Measurements from ENCODE around the gene MAML2.

MAML2 gene

DNA sequence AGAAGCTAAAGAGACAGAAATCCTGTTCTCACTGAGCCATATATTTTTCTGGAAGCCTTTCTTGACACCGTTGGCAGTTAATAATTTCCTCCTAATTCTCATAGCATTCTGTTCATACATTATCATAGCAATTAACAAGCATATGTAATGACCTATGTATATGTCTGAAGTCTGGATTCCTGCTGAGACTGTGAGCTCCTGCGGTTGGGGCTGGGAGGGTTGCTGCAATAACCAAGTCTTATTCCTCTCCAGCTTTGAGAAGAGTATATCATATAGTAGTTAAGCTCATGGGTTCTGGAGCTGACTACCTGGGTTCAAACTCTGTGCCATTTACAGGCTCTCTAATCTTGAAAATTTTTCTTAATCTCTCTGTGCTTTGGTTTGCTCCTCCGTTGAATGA is 175.2 kb downstream of the MAML2 start:
- no peak overlapping the region for H3K4me3 ChIP-seq (ENCODE audit: low read depth, low read length)
- TF ChIP-seq, protein P1, sequence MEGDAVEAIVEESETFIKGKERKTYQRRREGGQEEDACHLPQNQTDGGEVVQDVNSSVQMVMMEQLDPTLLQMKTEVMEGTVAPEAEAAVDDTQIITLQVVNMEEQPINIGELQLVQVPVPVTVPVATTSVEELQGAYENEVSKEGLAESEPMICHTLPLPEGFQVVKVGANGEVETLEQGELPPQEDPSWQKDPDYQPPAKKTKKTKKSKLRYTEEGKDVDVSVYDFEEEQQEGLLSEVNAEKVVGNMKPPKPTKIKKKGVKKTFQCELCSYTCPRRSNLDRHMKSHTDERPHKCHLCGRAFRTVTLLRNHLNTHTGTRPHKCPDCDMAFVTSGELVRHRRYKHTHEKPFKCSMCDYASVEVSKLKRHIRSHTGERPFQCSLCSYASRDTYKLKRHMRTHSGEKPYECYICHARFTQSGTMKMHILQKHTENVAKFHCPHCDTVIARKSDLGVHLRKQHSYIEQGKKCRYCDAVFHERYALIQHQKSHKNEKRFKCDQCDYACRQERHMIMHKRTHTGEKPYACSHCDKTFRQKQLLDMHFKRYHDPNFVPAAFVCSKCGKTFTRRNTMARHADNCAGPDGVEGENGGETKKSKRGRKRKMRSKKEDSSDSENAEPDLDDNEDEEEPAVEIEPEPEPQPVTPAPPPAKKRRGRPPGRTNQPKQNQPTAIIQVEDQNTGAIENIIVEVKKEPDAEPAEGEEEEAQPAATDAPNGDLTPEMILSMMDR (IDR thresholded peaks at IDR 0.05; ENCODE audit: low read depth, low read length) = no peak

DNA sequence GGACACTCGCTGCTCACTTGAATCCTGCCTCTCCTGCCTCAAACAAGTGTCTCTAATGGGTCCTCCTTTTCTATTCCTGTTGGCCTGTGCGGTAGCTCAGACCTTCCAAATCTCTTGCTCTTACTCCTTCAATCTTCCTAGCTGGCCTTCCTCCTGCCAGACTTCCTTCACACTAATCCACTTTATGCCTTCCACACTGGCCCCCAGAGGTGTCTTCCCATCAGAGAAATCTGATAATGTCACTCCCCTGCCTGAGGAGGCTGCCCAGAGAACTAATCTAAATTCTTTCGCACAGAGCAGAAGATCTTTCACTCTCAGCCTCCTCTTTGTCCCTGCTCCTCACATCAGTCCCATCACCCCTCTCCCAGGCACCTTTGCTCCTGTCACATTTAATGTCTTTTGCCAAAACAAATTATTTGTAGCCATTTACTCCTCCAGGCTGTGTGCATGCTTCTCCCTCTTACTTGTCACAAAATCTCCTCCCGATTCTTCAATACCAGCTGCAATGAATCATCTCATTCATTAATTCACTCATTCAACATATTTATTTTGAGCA is 175.7 kb downstream of the MAML2 start:
- H3K4me3 ChIP-seq (ENCODE audit: low read depth, low read length) = no peak overlapping the region
- TF ChIP-seq, protein P1 (IDR thresholded peaks at IDR 0.05; ENCODE audit: low read depth, low read length) = no peak

DNA sequence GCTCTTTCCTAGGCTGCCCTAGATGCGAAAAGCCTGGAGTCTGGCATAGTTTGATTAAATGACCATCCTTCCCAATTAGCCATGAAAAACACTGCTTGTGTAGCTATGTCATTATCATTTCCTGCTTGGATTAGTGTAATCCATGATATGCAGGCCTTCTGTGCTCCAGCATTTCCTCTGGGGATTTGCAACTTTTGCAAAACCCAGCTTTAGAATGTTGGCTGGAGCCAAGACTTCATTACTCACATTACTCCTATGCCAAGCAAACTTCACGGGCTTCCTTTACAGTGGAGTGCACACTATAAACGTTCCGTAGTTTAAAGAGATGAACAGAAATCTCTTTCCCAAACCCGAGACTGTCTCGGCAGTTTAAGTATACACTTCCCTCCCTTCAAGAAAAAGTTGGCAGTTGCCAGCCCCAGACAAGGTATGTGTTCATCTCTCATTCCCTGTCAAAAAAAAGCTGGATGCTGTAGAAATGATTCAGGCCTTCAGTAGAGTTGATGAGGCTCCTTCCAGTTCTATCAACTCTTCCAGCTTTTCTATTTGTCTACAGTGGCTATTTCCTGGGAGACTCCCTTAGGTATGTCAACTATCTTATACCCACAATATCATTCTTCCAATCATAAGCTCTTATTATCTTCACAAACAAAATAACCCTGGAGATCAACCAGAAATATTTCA is 180.0 kb downstream of the MAML2 start:
- TF ChIP-seq, protein P1 (IDR thresholded peaks at IDR 0.05; ENCODE audit: low read depth, low read length) = no peak
- no peak overlapping the region for H3K4me3 ChIP-seq (ENCODE audit: low read depth, low read length)

DNA sequence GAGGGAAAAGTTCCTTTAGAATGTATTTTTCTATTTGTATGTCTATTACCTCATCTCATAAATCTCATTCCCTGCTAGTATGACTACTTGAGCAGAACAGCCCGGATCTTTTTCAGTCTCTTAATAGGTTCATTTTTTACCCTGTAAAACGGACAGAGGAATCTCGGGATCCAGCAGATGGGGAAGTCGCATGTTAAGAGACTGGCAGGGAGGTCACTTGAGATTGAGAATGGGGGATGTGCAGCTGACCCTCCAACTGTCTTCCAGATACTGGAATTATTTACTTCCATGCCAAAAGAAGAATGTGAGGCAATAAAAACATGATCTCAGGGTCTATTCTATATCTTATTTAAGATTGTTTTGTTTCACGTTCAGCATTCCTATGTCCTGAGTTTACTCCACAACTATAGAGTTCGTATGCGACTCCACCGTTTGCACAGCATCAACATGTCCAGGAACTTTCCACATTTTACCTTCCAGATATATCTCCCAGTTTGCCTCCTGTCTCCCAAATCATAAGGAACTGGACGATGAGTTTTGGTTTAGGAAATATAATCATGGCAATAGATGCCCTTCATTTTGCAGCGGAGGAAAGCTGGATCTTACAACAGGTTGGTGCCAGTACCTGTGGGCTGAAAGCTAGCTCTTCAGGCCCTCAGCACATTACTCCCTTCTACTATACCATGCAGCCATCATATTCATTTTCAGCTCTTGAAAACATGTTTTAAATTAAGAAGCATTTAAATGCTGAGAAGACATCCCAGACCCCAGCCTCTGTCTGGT is 181.5 kb downstream of the MAML2 start:
- TF ChIP-seq, protein P1 (IDR thresholded peaks at IDR 0.05; ENCODE audit: low read depth, low read length) = no peak
- no peak overlapping the region for H3K4me3 ChIP-seq (ENCODE audit: low read depth, low read length)

DNA sequence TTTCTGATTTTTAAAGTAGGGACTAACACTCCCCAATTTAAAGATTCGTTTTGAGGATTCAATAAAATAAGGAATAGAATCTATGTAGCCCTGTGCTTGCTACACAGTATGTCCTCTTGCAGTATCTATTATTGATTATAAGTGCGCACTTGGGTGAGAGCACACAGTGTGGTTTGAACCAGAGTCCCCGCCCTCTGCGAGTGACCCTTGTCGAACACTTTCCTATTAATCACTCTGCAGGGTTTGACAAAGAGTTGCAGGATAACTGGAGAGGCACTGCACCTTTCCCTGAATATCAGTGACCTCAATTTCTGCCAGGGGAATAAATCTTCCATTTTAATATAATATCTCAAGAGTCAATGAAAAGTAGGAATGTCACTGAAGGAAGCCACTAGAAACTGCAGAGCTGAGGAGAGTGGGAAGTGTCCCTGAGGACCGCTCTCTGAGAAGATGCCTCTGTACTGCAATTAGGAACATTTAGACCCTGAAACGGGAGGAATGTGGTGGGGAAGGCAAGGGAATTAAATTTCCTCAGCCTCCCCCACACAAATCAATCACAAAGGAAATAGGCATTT is 182.2 kb downstream of the MAML2 start:
- TF ChIP-seq, protein P1 (IDR thresholded peaks at IDR 0.05; ENCODE audit: low read depth, low read length) = no peak
- H3K4me3 ChIP-seq (ENCODE audit: low read depth, low read length) = no peak overlapping the region

- no peak overlapping the region for H3K4me3 ChIP-seq (ENCODE audit: low read depth, low read length)
- TF ChIP-seq, protein P1 (IDR thresholded peaks at IDR 0.05; ENCODE audit: low read depth, low read length) = no peak
Measured at GRCh38 chr11:96159968-96160367, 183.0 kb downstream of the MAML2 start.

All from WI38 (cell line).